ENCODE results near the gene ROR1.
"Not testable (repeated sequence)": the region's sequence is repeated elsewhere in the genome, so short reads cannot be mapped to it uniquely, and the experiment has no call there.

ROR1 gene

GRCh38 chr1:64224236-64224635 lies 450.4 kb downstream of the ROR1 start:
- not testable (repeated sequence) for H3K9me3 ChIP-seq (ENCODE audit: control insufficient read depth, insufficient read depth, low read length); H3K9ac ChIP-seq (ENCODE audit: low read depth, low read length); H3K36me3 ChIP-seq (ENCODE audit: insufficient read depth, low read length); H3K4me1 ChIP-seq (ENCODE audit: insufficient read depth, low read length)

GRCh38 chr1:64228167-64228957 lies 454.5 kb downstream of the ROR1 start:
- Histone ChIP-seq H3K4me1 (ENCODE audit: insufficient read depth, low read length) (no peaks in the 10 kb centered on the region), H3K36me3 (ENCODE audit: insufficient read depth, low read length) (no peaks in the 10 kb centered on the region), H3K9ac (ENCODE audit: low read depth, low read length) (no peak overlapping the region), H3K9me3 (ENCODE audit: control insufficient read depth, insufficient read depth, low read length) (no peaks in the 10 kb centered on the region)

- Histone ChIP-seq H3K36me3 (ENCODE audit: insufficient read depth, low read length) (no peaks in the 10 kb centered on the region), H3K9me3 (ENCODE audit: control insufficient read depth, insufficient read depth, low read length) (no peaks in the 10 kb centered on the region), H3K9ac (ENCODE audit: low read depth, low read length) (no peak overlapping the region), H3K4me1 (ENCODE audit: insufficient read depth, low read length) (no peaks in the 10 kb centered on the region)
These were observed 455.5 kb downstream of the ROR1 start for GRCh38 chr1:64229307-64229706.

Measured in ES-I3 (cell line).